ENCODE results near the gene CLTCL1.

CLTCL1 gene

GRCh38 chr22:19132693-19133400, 158.7 kb downstream of the CLTCL1 start:
- Histone ChIP-seq H3K9me3 (no peaks in the 10 kb centered on the region), H3K36me3 (peaks cover 73% of the 10 kb centered on the region), H3K27me3 (no peaks in the 10 kb centered on the region), H3K4me1 (ENCODE audit: control insufficient read depth in 1 of 2, insufficient read depth in 1 of 2, low read depth in 1 of 2, low read length in 1 of 2) (no peaks in the 10 kb centered on the region), H3K4me3 (ENCODE audit: low read depth in 1 of 2, low read length in 1 of 2) (no peak overlapping the region), H3K27ac (no peak overlapping the region)
- TF ChIP-seq CTCF (IDR thresholded peaks at IDR 0.05), result no peak

- Histone ChIP-seq H3K27ac (no peak overlapping the region), H3K27me3 (no peaks in the 10 kb centered on the region), H3K4me1 (ENCODE audit: control insufficient read depth in 1 of 2, insufficient read depth in 1 of 2, low read depth in 1 of 2, low read length in 1 of 2) (no peaks in the 10 kb centered on the region), H3K36me3 (peaks cover 66% of the 10 kb centered on the region), H3K9me3 (no peaks in the 10 kb centered on the region), H3K4me3 (ENCODE audit: low read depth in 1 of 2, low read length in 1 of 2) (no peak overlapping the region)
- no peak for TF ChIP-seq CTCF (IDR thresholded peaks at IDR 0.05)
These were observed 159.4 kb downstream of the CLTCL1 start for GRCh38 chr22:19132153-19132552.

GRCh38 chr22:19131685-19132015, 159.9 kb downstream of the CLTCL1 start:
- Histone ChIP-seq H3K27ac (no peak overlapping the region), H3K4me1 (ENCODE audit: control insufficient read depth in 1 of 2, insufficient read depth in 1 of 2, low read depth in 1 of 2, low read length in 1 of 2) (no peaks in the 10 kb centered on the region), H3K4me3 (ENCODE audit: low read depth in 1 of 2, low read length in 1 of 2) (no peak overlapping the region), H3K9me3 (no peaks in the 10 kb centered on the region), H3K27me3 (no peaks in the 10 kb centered on the region), H3K36me3 (peaks cover 61% of the 10 kb centered on the region)
- TF ChIP-seq CTCF (IDR thresholded peaks at IDR 0.05), result no peak

- TF ChIP-seq CTCF (IDR thresholded peaks at IDR 0.05), result no peak
- Histone ChIP-seq H3K27me3 (no peaks in the 10 kb centered on the region), H3K36me3 (peaks cover 55% of the 10 kb centered on the region)
These were observed 160.4 kb downstream of the CLTCL1 start, which contains the start of gene TSSK2 for GRCh38 chr22:19130959-19131684. Gene TSSK2 (plus strand): TSS chr22:19131308. CDS start chr22:19131400, 92 bp downstream.

GRCh38 chr22:19129871-19130270, 161.6 kb downstream of the CLTCL1 start:
- Histone ChIP-seq H3K36me3 (peaks cover 43% of the 10 kb centered on the region), H3K9me3 (no peaks in the 10 kb centered on the region), H3K4me3 (ENCODE audit: low read depth in 1 of 2, low read length in 1 of 2) (no peak overlapping the region), H3K27me3 (no peaks in the 10 kb centered on the region), H3K27ac (no peak overlapping the region), H3K4me1 (ENCODE audit: control insufficient read depth in 1 of 2, insufficient read depth in 1 of 2, low read depth in 1 of 2, low read length in 1 of 2) (no peaks in the 10 kb centered on the region)
- TF ChIP-seq CTCF (IDR thresholded peaks at IDR 0.05), result no peak

More at GRCh38 chr22:19130959-19131684, 160.4 kb downstream of the CLTCL1 start, which contains the start of gene TSSK2:
- H3K9me3 ChIP-seq, result no peaks in the 10 kb centered on the region
- no peaks in the 10 kb centered on the region for H3K4me1 ChIP-seq (ENCODE audit: control insufficient read depth in 1 of 2, insufficient read depth in 1 of 2, low read depth in 1 of 2, low read length in 1 of 2)
- no peak within 1 kb of the TSS for H3K27ac ChIP-seq
- no peak within 1 kb of the TSS for H3K4me3 ChIP-seq (ENCODE audit: low read depth in 1 of 2, low read length in 1 of 2)

All from neutrophil (primary cell).